Vagina (tissue), 2 donors: ENCODE data around the gene ANKRD29. TPM values are rescaled to one million over a fixed set of nuclear protein-coding genes. Genes with fewer than 3 reads are reported as not detected.
A peak's percentile ranks its signal among the peaks of the same experiment; 100 is the strongest.

Experiments used
- DNase-seq, 2 donors: peaks; one replicate each; pipeline ENCODE4 v3.0.0-alpha.2; 2017; ENCODE audit errors: extremely low spot score in 2 of 2
- H3K27ac ChIP-seq: fragments of 200-600 bp; sonication (generic); one replicate; pipeline ENCODE4 v1.5.1; 2019
- H3K27me3 ChIP-seq: fragments of 200-600 bp; sonication (generic); one replicate; pipeline ENCODE4 v1.5.1; 2019
- H3K36me3 ChIP-seq, 2 donors: fragments of 200-600 bp; sonication (generic); one replicate each; pipeline ENCODE4 v1.5.1; 2017 to 2019
- H3K4me1 ChIP-seq: fragments of 200-600 bp; sonication (generic); one replicate; pipeline ENCODE4 v1.5.1; 2019
- H3K4me3 ChIP-seq, 2 donors: fragments of 200-600 bp; sonication (generic); 1 replicate in 1 of 2; 2 replicates in 1 of 2; pipeline ENCODE4 v1.5.1; 2016 to 2019
- H3K9me3 ChIP-seq: fragments of 200-600 bp; sonication (generic); one replicate; pipeline ENCODE4 v1.5.1; 2019
- CTCF ChIP-seq, 3 experiments: fragments of 450-650 bp in 2 of 3; fragments of 200-600 bp in 1 of 3; sonication (generic) in 1 of 3; IDR thresholded peaks; one replicate each; pipeline ENCODE4 v1.5.1; 2017 to 2019; ENCODE audit warnings: antibody characterized with exemption in 3 of 3, mild to moderate bottlenecking in 2 of 3, moderate library complexity in 2 of 3
- POLR2A ChIP-seq, 2 donors: fragments of 450-650 bp; IDR thresholded peaks; one replicate each; pipeline ENCODE4 v1.6.1; 2017; ENCODE audit warnings: antibody characterized with exemption in 2 of 2, mild to moderate bottlenecking in 2 of 2, moderate library complexity in 2 of 2
- POLR2AphosphoS5 ChIP-seq, 2 donors: sonication (generic); formaldehyde crosslinking; IDR thresholded peaks; one replicate each; pipeline ENCODE4 v1.9.0; 2017; ENCODE audit warnings: antibody characterized with exemption in 2 of 2, mild to moderate bottlenecking in 2 of 2, low read depth in 1 of 2; ENCODE audit not compliant: insufficient read depth in 1 of 2
- intact Hi-C: fragments of 100-400 bp; cut with DNase I; formaldehyde crosslinking; loops from one replicate; pipeline ENCODE4 v1.15.1; 2023
- small RNA-seq: library from RNA; depleted of rRNA; stranded (forward); fragments of <200 nt; gene quantifications from one replicate; pipeline ENCODE3, GENCODE V24; 2016
- total RNA-seq: library from RNA; depleted of rRNA; stranded (reverse); fragments of >200 nt; gene quantifications from one replicate; pipeline ENCODE4 v1.2.3, GENCODE V29; 2016

Gene ANKRD29
- total RNA-seq, 1 donor from 2014 or later = 32.9 TPM

GRCh38 chr18:23553887-23554286 is 108.8 kb downstream of the ANKRD29 start:
- Histone ChIP-seq H3K27me3 (no peaks in the 10 kb centered on the region), H3K4me3 (no peak overlapping the region), H3K36me3 (peaks cover 0 to 76% of the 10 kb centered on the region in 2 donors), H3K4me1 (no peaks in the 10 kb centered on the region), H3K27ac (no peak overlapping the region), H3K9me3 (no peaks in the 10 kb centered on the region)
- no peak for TF ChIP-seq CTCF (IDR thresholded peaks at IDR 0.05)
- TF ChIP-seq POLR2AphosphoS5 (IDR thresholded peaks at IDR 0.05; ENCODE audit: insufficient read depth in 1 of 2, low read depth in 1 of 2) = no peak
- no peak for TF ChIP-seq POLR2A (IDR thresholded peaks at IDR 0.05)
- DNase-seq = no peak
- intact Hi-C loops = no loop called here

GRCh38 chr18:23552505-23552904 is 110.2 kb downstream of the ANKRD29 start:
- no peaks in the 10 kb centered on the region for H3K9me3 ChIP-seq
- no peak for DNase-seq
- peaks cover 4% of the 10 kb centered on the region for H3K4me1 ChIP-seq
- peaks cover 0 to 74% of the 10 kb centered on the region in 2 donors for H3K36me3 ChIP-seq
- intact Hi-C loops = no loop called here
- no peak overlapping the region for H3K27ac ChIP-seq
- H3K4me3 ChIP-seq = no peak overlapping the region
- no peak for TF ChIP-seq POLR2AphosphoS5 (IDR thresholded peaks at IDR 0.05; ENCODE audit: insufficient read depth in 1 of 2, low read depth in 1 of 2)
- no peak for TF ChIP-seq POLR2A (IDR thresholded peaks at IDR 0.05)
- TF ChIP-seq CTCF (IDR thresholded peaks at IDR 0.05) = no peak
- no peaks in the 10 kb centered on the region for H3K27me3 ChIP-seq

- no peak for DNase-seq
- Histone ChIP-seq H3K27ac (no peak overlapping the region), H3K9me3 (no peaks in the 10 kb centered on the region), H3K4me1 (peaks cover 9% of the 10 kb centered on the region), H3K4me3 (no peak overlapping the region), H3K36me3 (peaks cover 0 to 74% of the 10 kb centered on the region in 2 donors), H3K27me3 (no peaks in the 10 kb centered on the region)
- TF ChIP-seq POLR2A (IDR thresholded peaks at IDR 0.05) = no peak
- no peak for TF ChIP-seq POLR2AphosphoS5 (IDR thresholded peaks at IDR 0.05; ENCODE audit: insufficient read depth in 1 of 2, low read depth in 1 of 2)
- no peak for TF ChIP-seq CTCF (IDR thresholded peaks at IDR 0.05)
- intact Hi-C loops = no loop called here
Observed at GRCh38 chr18:23551978-23552377, 110.7 kb downstream of the ANKRD29 start.

- TF ChIP-seq POLR2AphosphoS5 (IDR thresholded peaks at IDR 0.05; ENCODE audit: insufficient read depth in 1 of 2, low read depth in 1 of 2) (peak in 1 of 2 donors; percentile 77), POLR2A (IDR thresholded peaks at IDR 0.05) (no peak)
- Histone ChIP-seq H3K4me3 (no peak overlapping the region), H3K36me3 (peaks cover 0 to 72% of the 10 kb centered on the region in 2 donors), H3K4me1 (peaks cover 10% of the 10 kb centered on the region), H3K27ac (no peak overlapping the region), H3K9me3 (no peaks in the 10 kb centered on the region), H3K27me3 (no peaks in the 10 kb centered on the region)
- intact Hi-C loops = no loop called here
- DNase-seq = no peak
Observed at GRCh38 chr18:23550898-23551297, 111.8 kb downstream of the ANKRD29 start.

Small RNA genes within 50 kb of the gene (small RNA-seq; reads per million reads assigned to genes)
- not detected for gene RF00019

Other genes with a start within 250 kb of the ANKRD29 start
- gene RIOK3, start 209.6 kb downstream of the ANKRD29 start, total RNA-seq = 96.7 TPM
- gene RMC1, start 159.4 kb downstream of the ANKRD29 start, total RNA-seq = 17.7 TPM
- 89.9 TPM for gene NPC1, start 76.4 kb downstream of the ANKRD29 start, total RNA-seq
- 106 TPM for gene LAMA3, start 26.5 kb upstream of the ANKRD29 start, total RNA-seq